K562 (cell line): ENCODE results near the gene TMX4. TPM values are rescaled to one million over a fixed set of nuclear protein-coding genes. Genes with fewer than 3 reads are reported as not detected.

Experiments
- ATAC-seq: fragments of 200-7000 bp; cut with Tn5 transposase; 3 replicates; pipeline ENCODE4 v1.9.1; 2020; ENCODE audit warnings: moderate library complexity
- BruUV-seq: library from RNA; stranded (reverse); fragments of 400-500 nt; replicated peaks from 2 replicates; lab custom pipeline; 2021; lab: Mats Ljungman, UMichigan
- CTCF ChIA-PET: fragments of 300-600 bp; formaldehyde crosslinking; extraction: SDS; loops from one replicate; lab custom pipeline; 2021; ENCODE audit warnings: low intra/inter-chr PET ratio; lab: Yijun Ruan, JAX
- POLR2A ChIA-PET: fragments of 300-600, 350-650 bp; sonication (Branson Sonifier 250); formaldehyde crosslinking; extraction: SDS; loops from one replicate; lab custom pipeline; 2021; ENCODE audit warnings: antibody characterized with exemption, inconsistent platforms; lab: Yijun Ruan, JAX
- DNase-seq, 4 experiments: peaks; one replicate each; pipeline versions ENCODE4 v3.0.0 to v3.0.0-alpha.2; 2011 to 2018; ENCODE audit warnings: low spot score in 3 of 4, mixed read lengths in 3 of 4; ENCODE audit errors: extremely low read depth in 1 of 4
- FAIRE-seq: peaks from 2 replicates; lab custom pipeline; 2011; peaks lifted over from hg19 to GRCh38; lab: Jason Lieb, UNC
- H2AFZ ChIP-seq: 2 replicates; pipeline ENCODE4 v1.6.0; 2011; ENCODE audit warnings: low read depth, low read length, control low read depth, inconsistent platforms
- H3K27ac ChIP-seq: fragments of 200-600 bp; 3 replicates; pipeline ENCODE4 v1.8.0; 2011; ENCODE audit warnings: low read depth, mild to moderate bottlenecking, control low read depth, inconsistent platforms, low read length, moderate library complexity, mixed read lengths; ENCODE audit errors: extremely low read depth
- H3K27me3 ChIP-seq, 2 experiments: fragments of 300-600 bp in 1 of 2; 2 replicates in 1 of 2; 3 replicates in 1 of 2; pipeline versions ENCODE4 v1.6.0 to v1.8.0; 2011; ENCODE audit warnings: inconsistent platforms in 2 of 2, low read length in 2 of 2, mild to moderate bottlenecking in 1 of 2, mixed read lengths in 1 of 2, moderate library complexity in 1 of 2; ENCODE audit not compliant: control insufficient read depth in 2 of 2, insufficient read depth in 2 of 2
- H3K36me3 ChIP-seq: fragments of 300-600 bp; 3 replicates; pipeline ENCODE4 v1.8.0; 2011; ENCODE audit warnings: mild to moderate bottlenecking, low read length, inconsistent platforms; ENCODE audit not compliant: control insufficient read depth, insufficient read depth
- H3K4me1 ChIP-seq, 2 experiments: fragments of 200-600 bp in 1 of 2; replicated peaks in 1 of 2; 2 replicates in 1 of 2; 3 replicates in 1 of 2; pipeline versions ENCODE4 v1.5.1 to v1.8.0; 2011; ENCODE audit warnings: inconsistent platforms in 2 of 2, low read length in 2 of 2, mild to moderate bottlenecking in 1 of 2, mixed read lengths in 1 of 2, moderate library complexity in 1 of 2; ENCODE audit not compliant: control insufficient read depth in 2 of 2, insufficient read depth in 2 of 2
- H3K4me2 ChIP-seq: 2 replicates; pipeline ENCODE4 v1.6.1; 2011; ENCODE audit warnings: low read length, control low read depth, inconsistent platforms, mixed read lengths; ENCODE audit not compliant: insufficient read depth
- H3K4me3 ChIP-seq: fragments of 200-600 bp; sonication (generic), shearing (Covaris generic); 2 replicates; pipeline ENCODE4 v1.5.1; 2016; ENCODE audit warnings: control low read depth, inconsistent platforms
- H3K79me2 ChIP-seq: fragments of 200-600 bp; 3 replicates; pipeline ENCODE4 v1.8.0; 2011; ENCODE audit warnings: low read length, inconsistent platforms; ENCODE audit not compliant: control insufficient read depth, insufficient read depth
- H3K9ac ChIP-seq, 2 experiments: 2 replicates each; pipeline versions ENCODE4 v1.6.0 to v1.6.1; 2011; ENCODE audit warnings: low read depth in 2 of 2, low read length in 2 of 2, control low read depth in 1 of 2, inconsistent platforms in 1 of 2, mild to moderate bottlenecking in 1 of 2, mixed read lengths in 1 of 2; ENCODE audit not compliant: insufficient read depth in 1 of 2
- H3K9me1 ChIP-seq: one replicate; pipeline ENCODE4 v1.6.0; 2011; ENCODE audit warnings: inconsistent platforms, mild to moderate bottlenecking, low read length, moderate library complexity; ENCODE audit not compliant: control insufficient read depth, insufficient read depth
- H3K9me3 ChIP-seq: replicated peaks from 2 replicates; pipeline ENCODE4 v1.5.1; 2011; ENCODE audit warnings: low read depth, low read length, inconsistent platforms; ENCODE audit not compliant: control insufficient read depth, insufficient read depth
- H4K20me1 ChIP-seq: replicated peaks from 2 replicates; pipeline ENCODE4 v1.6.1; 2011; ENCODE audit warnings: low read length, inconsistent platforms, mixed read lengths; ENCODE audit not compliant: control insufficient read depth, insufficient read depth
- BRF1 ChIP-seq: IDR thresholded peaks from 3 replicates; pipeline ENCODE4 v1.6.1; 2011; ENCODE audit warnings: borderline replicate concordance, mild to moderate bottlenecking; ENCODE audit not compliant: insufficient read length; ENCODE audit errors: extremely low read depth
- CAMTA2 ChIP-seq: fragments of 250-450 bp; sonication (Bioruptor Pico); conservative IDR thresholded peaks from 2 replicates; pipeline ENCODE4 v1.5.1; 2022
- CBX5 ChIP-seq: IDR thresholded peaks from 2 replicates; pipeline ENCODE4 v1.6.1; 2014; ENCODE audit warnings: low read depth, borderline replicate concordance
- CXXC5 ChIP-seq: fragments of 250-450 bp; sonication (Bioruptor Pico); IDR thresholded peaks from 2 replicates; pipeline ENCODE4 v1.8.0; 2022; ENCODE audit warnings: inconsistent platforms, mild to moderate bottlenecking, moderate library complexity
- HLTF ChIP-seq: fragments of 450-650 bp; IDR thresholded peaks from 2 replicates; pipeline ENCODE4 v1.6.1; 2016
- L3MBTL2 ChIP-seq: fragments of 450-650 bp; IDR thresholded peaks from 2 replicates; pipeline ENCODE4 v1.6.1; 2016; ENCODE audit warnings: mild to moderate bottlenecking, moderate library complexity
- NCOA4 ChIP-seq: fragments of 450-650 bp; IDR thresholded peaks from 2 replicates; pipeline ENCODE4 v1.6.1; 2018; ENCODE audit warnings: mild to moderate bottlenecking; ENCODE audit not compliant: partially characterized antibody
- PHF8 ChIP-seq: fragments of 200-600 bp; sonication (generic); IDR thresholded peaks from 2 replicates; pipeline ENCODE4 v1.6.1; 2012; ENCODE audit warnings: mixed run types, mild to moderate bottlenecking, inconsistent platforms, low read length, moderate library complexity, borderline replicate concordance
- RHOXF2B ChIP-seq: fragments of 250-450 bp; sonication (Bioruptor Pico); conservative IDR thresholded peaks from 2 replicates; pipeline ENCODE4 v1.5.1; 2021
- SMARCA5 ChIP-seq: fragments of 450-650 bp; IDR thresholded peaks from 2 replicates; pipeline ENCODE4 v1.6.1; 2016
- SNIP1 ChIP-seq: fragments of 450-650 bp; IDR thresholded peaks from 2 replicates; pipeline ENCODE4 v1.7.1; 2017; ENCODE audit warnings: low read depth, mild to moderate bottlenecking
- TFAM ChIP-seq: fragments of 250-450 bp; sonication (Bioruptor Pico); conservative IDR thresholded peaks from 2 replicates; pipeline ENCODE4 v1.5.0; 2021; ENCODE audit warnings: mild to moderate bottlenecking, moderate library complexity
- YBX1 ChIP-seq: fragments of 450-650 bp; IDR thresholded peaks from 2 replicates; pipeline ENCODE4 v1.7.1; 2016; ENCODE audit warnings: mild to moderate bottlenecking
- ZFP36 ChIP-seq: fragments of 150-350 bp; IDR thresholded peaks from 2 replicates; pipeline ENCODE4 v1.6.1; 2018; ENCODE audit warnings: low read length, low read depth; ENCODE audit not compliant: partially characterized antibody
- WGBS: fragments of 100-300 bp; shearing (Covaris generic); methylation state at CpG from one replicate; pipeline ENCODE4 v1.1.6; 2016; ENCODE audit warnings: low coverage, mixed read lengths; ENCODE audit not compliant: insufficient coverage; ENCODE audit errors: missing lambda C conversion rate; 5-methylcytosine and 5-hydroxymethylcytosine counted together
- in situ Hi-C: fragments of 300-500 bp; cut with MboI; formaldehyde crosslinking; loops from 4 replicates; pipeline ENCODE4 v1.15.0; 2018; ENCODE audit warnings: inconsistent platforms, mixed read lengths
- intact Hi-C: fragments of 100-400 bp; cut with micrococcal nuclease; formaldehyde crosslinking; loops from 2 replicates; pipeline ENCODE4 v1.14.2; 2022
- polyA plus RNA-seq, 8 experiments: library from polyadenylated mRNA; depleted of rRNA in 4 of 8; stranded (reverse) in 5 of 8; unstranded in 3 of 8; fragments of >200 nt; fragmentation: Nextera tagmentation in 2 of 8; fragmentation: Illumina TruSeq in 1 of 8; extraction: Ambion mirVana in 2 of 8; extraction: Trizol in 1 of 8; gene quantifications; 2 replicates each; pipeline versions ENCODE4 v1.2.1 to v1.2.3, GENCODE V29; 2011 to 2014; ENCODE audit warnings: inconsistent platforms in 1 of 8, missing spikeins in 1 of 8
- total RNA-seq, 7 experiments: library from RNA; depleted of rRNA in 6 of 7; stranded (reverse); fragments of >200 nt in 6 of 7; fragmentation: Illumina TruSeq in 2 of 7; extraction: Trizol in 2 of 7; gene quantifications; 2 replicates each; pipeline versions ENCODE4 v1.2.1 to v1.2.3, GENCODE V29; 2011 to 2021; ENCODE audit warnings: low replicate concordance in 1 of 7
- TF ChIP-seq, protein P1 (sequence below), 2 experiments: fragments of 450-650 bp; IDR thresholded peaks; 2 replicates each; pipeline ENCODE4 v1.6.1; 2018; ENCODE audit warnings: mild to moderate bottlenecking in 2 of 2, low read depth in 1 of 2; ENCODE audit not compliant: partially characterized antibody in 2 of 2
- TF ChIP-seq, protein P2 (sequence below): sonication (generic); formaldehyde crosslinking; IDR thresholded peaks from 2 replicates; pipeline ENCODE4 v1.8.0; 2022; ENCODE audit warnings: mild to moderate bottlenecking, low read depth, missing genetic modification reagents
- TF ChIP-seq, protein P3 (sequence below): IDR thresholded peaks from 2 replicates; pipeline ENCODE4 v1.6.1; 2011; ENCODE audit not compliant: insufficient read length; ENCODE audit errors: extremely low read depth

Gene TMX4
- total and polyA plus RNA-seq, 9 of the 15 experiments (the other 6 are each of a cell fraction or from before 2014, with no cell fraction given) = 4.4 to 19.3 (median 10.8) TPM

DNA sequence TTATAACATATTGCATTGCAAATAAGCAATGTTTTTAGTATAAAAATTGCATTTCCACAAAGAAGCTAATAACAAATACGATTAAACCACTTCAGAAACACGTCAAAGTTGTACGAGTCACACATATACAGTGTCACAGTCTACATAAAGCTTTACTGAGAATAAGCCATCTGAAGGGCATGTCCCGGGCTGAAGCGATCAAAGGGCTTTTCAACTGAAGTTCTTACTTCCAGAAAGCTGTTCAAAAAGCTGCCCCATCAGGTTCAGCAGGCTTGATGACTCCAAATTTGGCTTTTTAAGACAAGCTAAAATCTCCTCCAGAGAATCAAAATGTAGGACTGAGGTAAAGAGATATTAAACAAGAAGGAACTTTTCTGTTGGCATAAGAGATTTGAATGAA, 41.9 kb downstream of the TMX4 start:
- no peak overlapping the region for H2AFZ ChIP-seq
- POLR2A ChIA-PET = no interaction called here
- ATAC-seq = no peak
- no peaks in the 10 kb centered on the region for H3K4me1 ChIP-seq
- H3K27me3 ChIP-seq = no peaks in the 10 kb centered on the region
- TF ChIP-seq PHF8 = no peak
- no peak for TF ChIP-seq NCOA4
- TF ChIP-seq CAMTA2 (CRISPR knock-in tag) = no peak
- no peak for TF ChIP-seq HLTF
- TF ChIP-seq BRF1 = no peak
- no peak for TF ChIP-seq SNIP1
- no peak for TF ChIP-seq CBX5
- TF ChIP-seq L3MBTL2 = no peak
- TF ChIP-seq, protein P1, sequence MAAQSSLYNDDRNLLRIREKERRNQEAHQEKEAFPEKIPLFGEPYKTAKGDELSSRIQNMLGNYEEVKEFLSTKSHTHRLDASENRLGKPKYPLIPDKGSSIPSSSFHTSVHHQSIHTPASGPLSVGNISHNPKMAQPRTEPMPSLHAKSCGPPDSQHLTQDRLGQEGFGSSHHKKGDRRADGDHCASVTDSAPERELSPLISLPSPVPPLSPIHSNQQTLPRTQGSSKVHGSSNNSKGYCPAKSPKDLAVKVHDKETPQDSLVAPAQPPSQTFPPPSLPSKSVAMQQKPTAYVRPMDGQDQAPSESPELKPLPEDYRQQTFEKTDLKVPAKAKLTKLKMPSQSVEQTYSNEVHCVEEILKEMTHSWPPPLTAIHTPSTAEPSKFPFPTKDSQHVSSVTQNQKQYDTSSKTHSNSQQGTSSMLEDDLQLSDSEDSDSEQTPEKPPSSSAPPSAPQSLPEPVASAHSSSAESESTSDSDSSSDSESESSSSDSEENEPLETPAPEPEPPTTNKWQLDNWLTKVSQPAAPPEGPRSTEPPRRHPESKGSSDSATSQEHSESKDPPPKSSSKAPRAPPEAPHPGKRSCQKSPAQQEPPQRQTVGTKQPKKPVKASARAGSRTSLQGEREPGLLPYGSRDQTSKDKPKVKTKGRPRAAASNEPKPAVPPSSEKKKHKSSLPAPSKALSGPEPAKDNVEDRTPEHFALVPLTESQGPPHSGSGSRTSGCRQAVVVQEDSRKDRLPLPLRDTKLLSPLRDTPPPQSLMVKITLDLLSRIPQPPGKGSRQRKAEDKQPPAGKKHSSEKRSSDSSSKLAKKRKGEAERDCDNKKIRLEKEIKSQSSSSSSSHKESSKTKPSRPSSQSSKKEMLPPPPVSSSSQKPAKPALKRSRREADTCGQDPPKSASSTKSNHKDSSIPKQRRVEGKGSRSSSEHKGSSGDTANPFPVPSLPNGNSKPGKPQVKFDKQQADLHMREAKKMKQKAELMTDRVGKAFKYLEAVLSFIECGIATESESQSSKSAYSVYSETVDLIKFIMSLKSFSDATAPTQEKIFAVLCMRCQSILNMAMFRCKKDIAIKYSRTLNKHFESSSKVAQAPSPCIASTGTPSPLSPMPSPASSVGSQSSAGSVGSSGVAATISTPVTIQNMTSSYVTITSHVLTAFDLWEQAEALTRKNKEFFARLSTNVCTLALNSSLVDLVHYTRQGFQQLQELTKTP (IDR thresholded peaks at IDR 0.05; ENCODE audit: low read depth in 1 of 2, partially characterized antibody in 2 of 2) = no peak
- no peak for TF ChIP-seq RHOXF2B (CRISPR knock-in tag)
- TF ChIP-seq CXXC5 (CRISPR knock-in tag) = no peak
- TF ChIP-seq, protein P2, sequence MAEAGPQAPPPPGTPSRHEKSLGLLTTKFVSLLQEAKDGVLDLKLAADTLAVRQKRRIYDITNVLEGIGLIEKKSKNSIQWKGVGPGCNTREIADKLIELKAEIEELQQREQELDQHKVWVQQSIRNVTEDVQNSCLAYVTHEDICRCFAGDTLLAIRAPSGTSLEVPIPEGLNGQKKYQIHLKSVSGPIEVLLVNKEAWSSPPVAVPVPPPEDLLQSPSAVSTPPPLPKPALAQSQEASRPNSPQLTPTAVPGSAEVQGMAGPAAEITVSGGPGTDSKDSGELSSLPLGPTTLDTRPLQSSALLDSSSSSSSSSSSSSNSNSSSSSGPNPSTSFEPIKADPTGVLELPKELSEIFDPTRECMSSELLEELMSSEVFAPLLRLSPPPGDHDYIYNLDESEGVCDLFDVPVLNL (CRISPR knock-in tag) = no peak
- TF ChIP-seq ZFP36 = no peak
- TF ChIP-seq TFAM (CRISPR knock-in tag) = no peak
- TF ChIP-seq SMARCA5 = no peak
- TF ChIP-seq, protein P3, sequence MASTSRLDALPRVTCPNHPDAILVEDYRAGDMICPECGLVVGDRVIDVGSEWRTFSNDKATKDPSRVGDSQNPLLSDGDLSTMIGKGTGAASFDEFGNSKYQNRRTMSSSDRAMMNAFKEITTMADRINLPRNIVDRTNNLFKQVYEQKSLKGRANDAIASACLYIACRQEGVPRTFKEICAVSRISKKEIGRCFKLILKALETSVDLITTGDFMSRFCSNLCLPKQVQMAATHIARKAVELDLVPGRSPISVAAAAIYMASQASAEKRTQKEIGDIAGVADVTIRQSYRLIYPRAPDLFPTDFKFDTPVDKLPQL = no peak
- no peak for TF ChIP-seq YBX1
- TF ChIP-seq, all 486 proteins: peak for 0
- Histone ChIP-seq H3K79me2 (no peaks in the 10 kb centered on the region), H4K20me1 (no peaks in the 10 kb centered on the region), H3K9me1 (no peaks in the 10 kb centered on the region), H3K4me3 (no peak overlapping the region), H3K9ac (no peak overlapping the region), H3K9me3 (no peaks in the 10 kb centered on the region), H3K4me2 (no peak overlapping the region), H3K27ac (no peak overlapping the region), H3K36me3 (peaks cover 11% of the 10 kb centered on the region; the same call in 1 of the 3 replicates)
- CTCF ChIA-PET = no interaction called here
- WGBS = 70% methylated on average over 4 of the region's 5 CpGs
- intact Hi-C loops = no loop called here
- BruUV-seq = no TSS peak
- no peak for DNase-seq
- in situ Hi-C loops = no loop called here
- FAIRE-seq = no peak
